HUES6 (cell line): Measurements from ENCODE around the gene SLC4A9.

Source experiments
- H3K27ac ChIP-seq: 2 replicates; pipeline ENCODE4 v1.7.0; 2013; ENCODE audit warnings: low read depth, mild to moderate bottlenecking, low read length, inconsistent platforms
- H3K27me3 ChIP-seq: 2 replicates; pipeline ENCODE4 v1.6.1; 2013; ENCODE audit warnings: low read length; ENCODE audit not compliant: control insufficient read depth, insufficient read depth
- H3K36me3 ChIP-seq: 2 replicates; pipeline ENCODE4 v1.6.1; 2013; ENCODE audit warnings: low read length; ENCODE audit not compliant: control insufficient read depth, insufficient read depth
- H3K4me1 ChIP-seq: 2 replicates; pipeline ENCODE4 v1.6.1; 2013; ENCODE audit warnings: low read length; ENCODE audit not compliant: control insufficient read depth, insufficient read depth
- H3K4me3 ChIP-seq: 2 replicates; pipeline ENCODE4 v1.5.1; 2013; ENCODE audit warnings: low read depth, low read length
- H3K9ac ChIP-seq: one replicate; pipeline ENCODE4 v1.6.1; 2013; ENCODE audit warnings: mild to moderate bottlenecking, low read length
- H3K9me3 ChIP-seq: 2 replicates; pipeline ENCODE4 v1.6.1; 2013; ENCODE audit warnings: low read depth, low read length; ENCODE audit not compliant: control insufficient read depth, insufficient read depth

SLC4A9 gene

GRCh38 chr5:140423609-140424008, 63.6 kb downstream of the SLC4A9 start:
- Histone ChIP-seq H3K4me3 (no peak overlapping the region), H3K27me3 (no peaks in the 10 kb centered on the region), H3K27ac (no peak overlapping the region), H3K9me3 (peaks cover 13% of the 10 kb centered on the region; the same call in 1 of the 2 replicates), H3K36me3 (peaks cover 8% of the 10 kb centered on the region; the same call in 1 of the 2 replicates), H3K9ac (no peak overlapping the region), H3K4me1 (no peaks in the 10 kb centered on the region)

GRCh38 chr5:140424135-140424534, 64.1 kb downstream of the SLC4A9 start:
- Histone ChIP-seq H3K36me3 (peaks cover 8% of the 10 kb centered on the region; the same call in 1 of the 2 replicates), H3K4me3 (no peak overlapping the region), H3K9me3 (peaks cover 13% of the 10 kb centered on the region; the same call in 1 of the 2 replicates), H3K4me1 (no peaks in the 10 kb centered on the region), H3K27ac (no peak overlapping the region), H3K27me3 (no peaks in the 10 kb centered on the region), H3K9ac (no peak overlapping the region)
